GM23338 (cell line): Measurements from ENCODE around the gene NTRK3. TPM values are rescaled to one million over a fixed set of nuclear protein-coding genes. Genes with fewer than 3 reads are reported as not detected.

Experiments used
- ATAC-seq: fragments of 200-7000 bp; cut with Tn5 transposase; 3 replicates; pipeline ENCODE4 v1.9.1; 2020
- DNase-seq: peaks from one replicate; pipeline ENCODE4 v3.0.0-alpha.2; 2015; ENCODE audit warnings: low spot score
- H2AFZ ChIP-seq: fragments of 200-600 bp; sonication (generic); 2 replicates; pipeline ENCODE4 v1.8.0; 2016; ENCODE audit warnings: antibody characterized with exemption, mild to moderate bottlenecking, moderate library complexity
- H3F3A ChIP-seq: fragments of 200-600 bp; sonication (generic); replicated peaks from 2 replicates; pipeline ENCODE4 v1.8.0; 2017; ENCODE audit warnings: antibody characterized with exemption, mixed run types, low read depth
- H3K27ac ChIP-seq: fragments of 200-600 bp; sonication (generic); 2 replicates; pipeline ENCODE4 v1.6.1; 2016; ENCODE audit warnings: low read depth
- H3K27me3 ChIP-seq: fragments of 200-600 bp; sonication (generic); 2 replicates; pipeline ENCODE4 v1.8.0; 2016; ENCODE audit warnings: mild to moderate bottlenecking, mixed run types, moderate library complexity; ENCODE audit not compliant: insufficient read depth
- H3K36me3 ChIP-seq: fragments of 200-600 bp; sonication (generic); 2 replicates; pipeline ENCODE4 v1.8.0; 2016; ENCODE audit warnings: mild to moderate bottlenecking; ENCODE audit not compliant: insufficient read depth
- H3K4me1 ChIP-seq: fragments of 200-600 bp; sonication (generic); 2 replicates; pipeline ENCODE4 v1.8.0; 2016; ENCODE audit warnings: mild to moderate bottlenecking, moderate library complexity; ENCODE audit not compliant: insufficient read depth
- H3K4me2 ChIP-seq: fragments of 200-600 bp; sonication (generic); 2 replicates; pipeline ENCODE4 v1.7.1; 2017; ENCODE audit warnings: mixed run types
- H3K4me3 ChIP-seq: fragments of 200-600 bp; sonication (generic); 2 replicates; pipeline ENCODE4 v1.6.1; 2016; ENCODE audit warnings: mixed run types
- H3K79me2 ChIP-seq: fragments of 200-600 bp; sonication (generic); replicated peaks from 2 replicates; pipeline ENCODE4 v1.8.0; 2017; ENCODE audit warnings: mild to moderate bottlenecking; ENCODE audit not compliant: insufficient read depth
- H3K9me2 ChIP-seq: fragments of 200-600 bp; sonication (generic); 2 replicates; pipeline ENCODE4 v1.8.0; 2017; ENCODE audit not compliant: insufficient read depth
- H4K20me1 ChIP-seq: fragments of 200-600 bp; sonication (generic); replicated peaks from 2 replicates; pipeline ENCODE4 v1.8.0; 2017; ENCODE audit warnings: mild to moderate bottlenecking; ENCODE audit not compliant: insufficient read depth
- H3K27ac Mint-ChIP-seq: 2 replicates; pipeline ENCODE4 v1.8.0; 2020; ENCODE audit warnings: inconsistent platforms, mild to moderate bottlenecking, moderate library complexity, mixed read lengths
- H3K27me3 Mint-ChIP-seq: 3 replicates; pipeline ENCODE4 v1.8.0; 2022; ENCODE audit warnings: low read depth, mild to moderate bottlenecking, moderate library complexity, mixed read lengths, inconsistent platforms; ENCODE audit not compliant: insufficient read depth, poor library complexity
- H3K36me3 Mint-ChIP-seq: 3 replicates; pipeline ENCODE4 v1.8.0; 2021; ENCODE audit warnings: low read depth, mild to moderate bottlenecking, inconsistent platforms, moderate library complexity, mixed read lengths
- H3K4me1 Mint-ChIP-seq: 3 replicates; pipeline ENCODE4 v1.8.0; 2020; ENCODE audit warnings: mild to moderate bottlenecking, inconsistent platforms, mixed read lengths
- H3K4me3 Mint-ChIP-seq: 3 replicates; pipeline ENCODE4 v1.8.0; 2021; ENCODE audit warnings: moderate library complexity, mild to moderate bottlenecking, inconsistent platforms, mixed read lengths
- H3K9me3 Mint-ChIP-seq: 3 replicates; pipeline ENCODE4 v1.8.0; 2020; ENCODE audit warnings: moderate library complexity, mild to moderate bottlenecking, inconsistent platforms, mixed read lengths
- CREB1 ChIP-seq: fragments of 250-450 bp; sonication (Bioruptor Pico); IDR thresholded peaks from 2 replicates; pipeline ENCODE4 v1.5.0; 2020; ENCODE audit warnings: low read depth, mild to moderate bottlenecking, moderate library complexity
- EZH2 ChIP-seq: fragments of 200-600 bp; sonication (generic); IDR thresholded peaks from one replicate; pipeline ENCODE4 v1.8.0; 2017; ENCODE audit warnings: antibody characterized with exemption, mild to moderate bottlenecking, low read depth; ENCODE audit not compliant: unreplicated experiment
- JUNB ChIP-seq: IDR thresholded peaks from one replicate; pipeline ENCODE4 v1.6.1; 2016; ENCODE audit warnings: antibody characterized with exemption; ENCODE audit not compliant: unreplicated experiment
- NANOG ChIP-seq: IDR thresholded peaks from 2 replicates; pipeline ENCODE4 v1.6.1; 2016; ENCODE audit warnings: antibody characterized with exemption, borderline replicate concordance
- STAT1 ChIP-seq: IDR thresholded peaks from one replicate; pipeline ENCODE4 v1.6.1; 2016; ENCODE audit warnings: antibody characterized with exemption; ENCODE audit not compliant: unreplicated experiment
- ZNF114 ChIP-seq: fragments of 250-450 bp; sonication (Bioruptor Pico); IDR thresholded peaks from 2 replicates; pipeline ENCODE4 v1.5.0; 2020; ENCODE audit warnings: mild to moderate bottlenecking, moderate library complexity
- ZNF331 ChIP-seq: fragments of 250-450 bp; sonication (Bioruptor Pico); IDR thresholded peaks from 2 replicates; pipeline ENCODE4 v1.5.0; 2020; ENCODE audit warnings: low read depth, mild to moderate bottlenecking, moderate library complexity
- polyA plus RNA-seq: library from polyadenylated mRNA; unstranded; fragments of >200 nt; fragmentation: Nextera tagmentation; extraction: Ambion mirVana; gene quantifications from 2 replicates; pipeline ENCODE4 v1.2.1, GENCODE V29; 2016
- total RNA-seq: library from RNA; depleted of rRNA; stranded (reverse); fragments of >200 nt; shearing (Covaris generic); gene quantifications from 2 replicates; pipeline ENCODE4 v1.2.3, GENCODE V29; 2014
- TF ChIP-seq, protein P1 (sequence below): IDR thresholded peaks from 2 replicates; pipeline ENCODE4 v1.6.1; 2016; ENCODE audit warnings: antibody characterized with exemption
- TF ChIP-seq, protein P2 (sequence below): IDR thresholded peaks from one replicate; pipeline ENCODE4 v1.6.1; 2018; ENCODE audit warnings: antibody characterized with exemption; ENCODE audit not compliant: unreplicated experiment
- TF ChIP-seq, protein P3 (sequence below): fragments of 250-450 bp; sonication (Bioruptor Pico); IDR thresholded peaks from 2 replicates; pipeline ENCODE4 v1.5.0; 2020; ENCODE audit warnings: mild to moderate bottlenecking, moderate library complexity
- TF ChIP-seq, protein P4 (sequence below), 2 experiments: fragments of 200-600 bp in 1 of 2; sonication (generic) in 1 of 2; conservative IDR thresholded peaks; 2 replicates each; pipeline versions ENCODE4 v1.5.1 to v1.6.1; 2016 to 2017; ENCODE audit warnings: antibody characterized with exemption in 2 of 2, low read depth in 2 of 2, mild to moderate bottlenecking in 2 of 2, moderate library complexity in 1 of 2

NTRK3 gene
- total and polyA plus RNA-seq, 2 experiments from 2014 or later = 3.1 to 5.3 TPM

DNA sequence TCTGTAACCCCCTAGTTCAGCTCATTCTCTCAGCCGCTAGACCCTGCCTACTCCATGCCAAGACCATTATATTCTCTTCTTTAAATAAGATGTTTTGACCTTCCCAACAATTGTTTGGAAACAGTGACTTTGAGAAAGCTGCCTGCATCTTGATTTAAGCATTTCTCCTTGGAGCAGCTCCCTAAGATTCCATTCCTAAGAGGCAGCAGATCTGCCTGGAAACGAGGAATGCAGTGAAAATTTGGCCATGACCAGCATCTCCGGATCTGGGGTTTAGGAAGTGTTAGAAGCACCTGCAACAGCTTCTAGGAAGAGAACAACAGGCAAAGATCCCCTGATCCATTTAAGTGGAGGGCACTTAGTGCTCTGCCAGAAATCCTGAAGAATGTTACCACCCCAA is 235.7 kb downstream of the NTRK3 start:
- no peak overlapping the region for H2AFZ ChIP-seq
- DNase-seq (no peak), ATAC-seq (no peak)
- no peak overlapping the region for H3K27ac ChIP-seq
- H3K27me3 ChIP-seq = no peaks in the 10 kb centered on the region
- Mint-ChIP-seq H3K27me3 (no peaks in the 10 kb centered on the region), H3K36me3 (no peaks in the 10 kb centered on the region), H3K4me3 (no peak overlapping the region), H3K9me3 (no peaks in the 10 kb centered on the region), H3K4me1 (peaks cover 21% of the 10 kb centered on the region; the same call in 2 of the 3 replicates), H3K27ac (no peak overlapping the region)
- TF ChIP-seq, protein P1, sequence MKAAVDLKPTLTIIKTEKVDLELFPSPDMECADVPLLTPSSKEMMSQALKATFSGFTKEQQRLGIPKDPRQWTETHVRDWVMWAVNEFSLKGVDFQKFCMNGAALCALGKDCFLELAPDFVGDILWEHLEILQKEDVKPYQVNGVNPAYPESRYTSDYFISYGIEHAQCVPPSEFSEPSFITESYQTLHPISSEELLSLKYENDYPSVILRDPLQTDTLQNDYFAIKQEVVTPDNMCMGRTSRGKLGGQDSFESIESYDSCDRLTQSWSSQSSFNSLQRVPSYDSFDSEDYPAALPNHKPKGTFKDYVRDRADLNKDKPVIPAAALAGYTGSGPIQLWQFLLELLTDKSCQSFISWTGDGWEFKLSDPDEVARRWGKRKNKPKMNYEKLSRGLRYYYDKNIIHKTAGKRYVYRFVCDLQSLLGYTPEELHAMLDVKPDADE = no peak
- TF ChIP-seq STAT1 (no peak), ZNF114 (CRISPR knock-in tag) (no peak), CREB1 (CRISPR knock-in tag) (no peak), ZNF331 (CRISPR knock-in tag) (no peak), JUNB (no peak), EZH2 (no peak), NANOG (no peak)
- TF ChIP-seq, protein P2, sequence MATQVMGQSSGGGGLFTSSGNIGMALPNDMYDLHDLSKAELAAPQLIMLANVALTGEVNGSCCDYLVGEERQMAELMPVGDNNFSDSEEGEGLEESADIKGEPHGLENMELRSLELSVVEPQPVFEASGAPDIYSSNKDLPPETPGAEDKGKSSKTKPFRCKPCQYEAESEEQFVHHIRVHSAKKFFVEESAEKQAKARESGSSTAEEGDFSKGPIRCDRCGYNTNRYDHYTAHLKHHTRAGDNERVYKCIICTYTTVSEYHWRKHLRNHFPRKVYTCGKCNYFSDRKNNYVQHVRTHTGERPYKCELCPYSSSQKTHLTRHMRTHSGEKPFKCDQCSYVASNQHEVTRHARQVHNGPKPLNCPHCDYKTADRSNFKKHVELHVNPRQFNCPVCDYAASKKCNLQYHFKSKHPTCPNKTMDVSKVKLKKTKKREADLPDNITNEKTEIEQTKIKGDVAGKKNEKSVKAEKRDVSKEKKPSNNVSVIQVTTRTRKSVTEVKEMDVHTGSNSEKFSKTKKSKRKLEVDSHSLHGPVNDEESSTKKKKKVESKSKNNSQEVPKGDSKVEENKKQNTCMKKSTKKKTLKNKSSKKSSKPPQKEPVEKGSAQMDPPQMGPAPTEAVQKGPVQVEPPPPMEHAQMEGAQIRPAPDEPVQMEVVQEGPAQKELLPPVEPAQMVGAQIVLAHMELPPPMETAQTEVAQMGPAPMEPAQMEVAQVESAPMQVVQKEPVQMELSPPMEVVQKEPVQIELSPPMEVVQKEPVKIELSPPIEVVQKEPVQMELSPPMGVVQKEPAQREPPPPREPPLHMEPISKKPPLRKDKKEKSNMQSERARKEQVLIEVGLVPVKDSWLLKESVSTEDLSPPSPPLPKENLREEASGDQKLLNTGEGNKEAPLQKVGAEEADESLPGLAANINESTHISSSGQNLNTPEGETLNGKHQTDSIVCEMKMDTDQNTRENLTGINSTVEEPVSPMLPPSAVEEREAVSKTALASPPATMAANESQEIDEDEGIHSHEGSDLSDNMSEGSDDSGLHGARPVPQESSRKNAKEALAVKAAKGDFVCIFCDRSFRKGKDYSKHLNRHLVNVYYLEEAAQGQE = no peak
- TF ChIP-seq, protein P3, sequence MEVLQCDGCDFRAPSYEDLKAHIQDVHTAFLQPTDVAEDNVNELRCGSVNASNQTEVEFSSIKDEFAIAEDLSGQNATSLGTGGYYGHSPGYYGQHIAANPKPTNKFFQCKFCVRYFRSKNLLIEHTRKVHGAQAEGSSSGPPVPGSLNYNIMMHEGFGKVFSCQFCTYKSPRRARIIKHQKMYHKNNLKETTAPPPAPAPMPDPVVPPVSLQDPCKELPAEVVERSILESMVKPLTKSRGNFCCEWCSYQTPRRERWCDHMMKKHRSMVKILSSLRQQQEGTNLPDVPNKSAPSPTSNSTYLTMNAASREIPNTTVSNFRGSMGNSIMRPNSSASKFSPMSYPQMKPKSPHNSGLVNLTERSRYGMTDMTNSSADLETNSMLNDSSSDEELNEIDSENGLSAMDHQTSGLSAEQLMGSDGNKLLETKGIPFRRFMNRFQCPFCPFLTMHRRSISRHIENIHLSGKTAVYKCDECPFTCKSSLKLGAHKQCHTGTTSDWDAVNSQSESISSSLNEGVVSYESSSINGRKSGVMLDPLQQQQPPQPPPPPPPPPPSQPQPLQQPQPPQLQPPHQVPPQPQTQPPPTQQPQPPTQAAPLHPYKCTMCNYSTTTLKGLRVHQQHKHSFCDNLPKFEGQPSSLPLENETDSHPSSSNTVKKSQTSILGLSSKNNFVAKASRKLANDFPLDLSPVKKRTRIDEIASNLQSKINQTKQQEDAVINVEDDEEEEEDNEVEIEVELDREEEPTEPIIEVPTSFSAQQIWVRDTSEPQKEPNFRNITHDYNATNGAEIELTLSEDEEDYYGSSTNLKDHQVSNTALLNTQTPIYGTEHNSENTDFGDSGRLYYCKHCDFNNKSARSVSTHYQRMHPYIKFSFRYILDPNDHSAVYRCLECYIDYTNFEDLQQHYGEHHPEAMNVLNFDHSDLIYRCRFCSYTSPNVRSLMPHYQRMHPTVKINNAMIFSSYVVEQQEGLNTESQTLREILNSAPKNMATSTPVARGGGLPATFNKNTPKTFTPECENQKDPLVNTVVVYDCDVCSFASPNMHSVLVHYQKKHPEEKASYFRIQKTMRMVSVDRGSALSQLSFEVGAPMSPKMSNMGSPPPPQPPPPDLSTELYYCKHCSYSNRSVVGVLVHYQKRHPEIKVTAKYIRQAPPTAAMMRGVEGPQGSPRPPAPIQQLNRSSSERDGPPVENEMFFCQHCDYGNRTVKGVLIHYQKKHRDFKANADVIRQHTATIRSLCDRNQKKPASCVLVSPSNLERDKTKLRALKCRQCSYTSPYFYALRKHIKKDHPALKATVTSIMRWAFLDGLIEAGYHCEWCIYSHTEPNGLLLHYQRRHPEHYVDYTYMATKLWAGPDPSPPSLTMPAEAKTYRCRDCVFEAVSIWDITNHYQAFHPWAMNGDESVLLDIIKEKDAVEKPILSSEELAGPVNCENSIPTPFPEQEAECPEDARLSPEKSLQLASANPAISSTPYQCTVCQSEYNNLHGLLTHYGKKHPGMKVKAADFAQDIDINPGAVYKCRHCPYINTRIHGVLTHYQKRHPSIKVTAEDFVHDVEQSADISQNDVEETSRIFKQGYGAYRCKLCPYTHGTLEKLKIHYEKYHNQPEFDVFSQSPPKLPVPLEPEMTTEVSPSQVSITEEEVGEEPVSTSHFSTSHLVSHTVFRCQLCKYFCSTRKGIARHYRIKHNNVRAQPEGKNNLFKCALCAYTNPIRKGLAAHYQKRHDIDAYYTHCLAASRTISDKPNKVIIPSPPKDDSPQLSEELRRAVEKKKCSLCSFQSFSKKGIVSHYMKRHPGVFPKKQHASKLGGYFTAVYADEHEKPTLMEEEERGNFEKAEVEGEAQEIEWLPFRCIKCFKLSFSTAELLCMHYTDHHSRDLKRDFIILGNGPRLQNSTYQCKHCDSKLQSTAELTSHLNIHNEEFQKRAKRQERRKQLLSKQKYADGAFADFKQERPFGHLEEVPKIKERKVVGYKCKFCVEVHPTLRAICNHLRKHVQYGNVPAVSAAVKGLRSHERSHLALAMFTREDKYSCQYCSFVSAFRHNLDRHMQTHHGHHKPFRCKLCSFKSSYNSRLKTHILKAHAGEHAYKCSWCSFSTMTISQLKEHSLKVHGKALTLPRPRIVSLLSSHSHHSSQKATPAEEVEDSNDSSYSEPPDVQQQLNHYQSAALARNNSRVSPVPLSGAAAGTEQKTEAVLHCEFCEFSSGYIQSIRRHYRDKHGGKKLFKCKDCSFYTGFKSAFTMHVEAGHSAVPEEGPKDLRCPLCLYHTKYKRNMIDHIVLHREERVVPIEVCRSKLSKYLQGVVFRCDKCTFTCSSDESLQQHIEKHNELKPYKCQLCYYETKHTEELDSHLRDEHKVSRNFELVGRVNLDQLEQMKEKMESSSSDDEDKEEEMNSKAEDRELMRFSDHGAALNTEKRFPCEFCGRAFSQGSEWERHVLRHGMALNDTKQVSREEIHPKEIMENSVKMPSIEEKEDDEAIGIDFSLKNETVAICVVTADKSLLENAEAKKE (CRISPR knock-in tag) = no peak
- TF ChIP-seq, protein P4, sequence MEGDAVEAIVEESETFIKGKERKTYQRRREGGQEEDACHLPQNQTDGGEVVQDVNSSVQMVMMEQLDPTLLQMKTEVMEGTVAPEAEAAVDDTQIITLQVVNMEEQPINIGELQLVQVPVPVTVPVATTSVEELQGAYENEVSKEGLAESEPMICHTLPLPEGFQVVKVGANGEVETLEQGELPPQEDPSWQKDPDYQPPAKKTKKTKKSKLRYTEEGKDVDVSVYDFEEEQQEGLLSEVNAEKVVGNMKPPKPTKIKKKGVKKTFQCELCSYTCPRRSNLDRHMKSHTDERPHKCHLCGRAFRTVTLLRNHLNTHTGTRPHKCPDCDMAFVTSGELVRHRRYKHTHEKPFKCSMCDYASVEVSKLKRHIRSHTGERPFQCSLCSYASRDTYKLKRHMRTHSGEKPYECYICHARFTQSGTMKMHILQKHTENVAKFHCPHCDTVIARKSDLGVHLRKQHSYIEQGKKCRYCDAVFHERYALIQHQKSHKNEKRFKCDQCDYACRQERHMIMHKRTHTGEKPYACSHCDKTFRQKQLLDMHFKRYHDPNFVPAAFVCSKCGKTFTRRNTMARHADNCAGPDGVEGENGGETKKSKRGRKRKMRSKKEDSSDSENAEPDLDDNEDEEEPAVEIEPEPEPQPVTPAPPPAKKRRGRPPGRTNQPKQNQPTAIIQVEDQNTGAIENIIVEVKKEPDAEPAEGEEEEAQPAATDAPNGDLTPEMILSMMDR (conservative IDR thresholded peaks at IDR 0.05; ENCODE audit: low read depth in 2 of 2) = no peak
- no peaks in the 10 kb centered on the region for H3F3A ChIP-seq
- H3K79me2 ChIP-seq = no peaks in the 10 kb centered on the region
- peaks cover 6% of the 10 kb centered on the region for H3K4me1 ChIP-seq
- H3K9me2 ChIP-seq = peaks cover 5% of the 10 kb centered on the region; the same call in 1 of the 2 replicates
- no peak overlapping the region for H3K4me2 ChIP-seq
- no peak overlapping the region for H3K4me3 ChIP-seq
- H3K36me3 ChIP-seq = no peaks in the 10 kb centered on the region
- H4K20me1 ChIP-seq = no peaks in the 10 kb centered on the region
